HG02981 (cell line): ENCODE results near the gene EGFR.
"Not testable (repeated sequence)": the region's sequence is repeated elsewhere in the genome, so short reads cannot be mapped to it uniquely, and the experiment has no call there.

Experiments used
- ATAC-seq: cut with Tn5 transposase; IDR thresholded peaks from one replicate; pipeline ENCODE4 v1.9.1; 2021; ENCODE audit warnings: mild to moderate bottlenecking, moderate library complexity; ENCODE audit not compliant: unreplicated experiment

The EGFR gene

GRCh38 chr7:55164527-55164926 lies 145.7 kb downstream of the EGFR start:
- ATAC-seq = no peak

GRCh38 chr7:55165176-55165861 lies 146.5 kb downstream of the EGFR start:
- no peak for ATAC-seq

- ATAC-seq = not testable (repeated sequence)
Measured at GRCh38 chr7:55167296-55167695, 148.5 kb downstream of the EGFR start.

GRCh38 chr7:55170335-55171069 lies 151.7 kb downstream of the EGFR start:
- ATAC-seq = no peak

GRCh38 chr7:55171157-55171556 lies 152.3 kb downstream of the EGFR start:
- ATAC-seq = no peak

GRCh38 chr7:55172161-55172560 lies 153.3 kb downstream of the EGFR start:
- no peak for ATAC-seq

GRCh38 chr7:55172881-55173609 lies 154.2 kb downstream of the EGFR start:
- no peak for ATAC-seq

GRCh38 chr7:55173671-55174070 lies 154.9 kb downstream of the EGFR start:
- no peak for ATAC-seq

- no peak for ATAC-seq
Measured at GRCh38 chr7:55174456-55174855, 155.6 kb downstream of the EGFR start.

- no peak for ATAC-seq
Measured at GRCh38 chr7:55174856-55175255, 156.0 kb downstream of the EGFR start.

- ATAC-seq = no peak
Measured at GRCh38 chr7:55177068-55177530, 158.3 kb downstream of the EGFR start.

- no peak for ATAC-seq
Measured at GRCh38 chr7:55177589-55178261, 158.9 kb downstream of the EGFR start.

- no peak for ATAC-seq
Measured at GRCh38 chr7:55178292-55178862, 159.6 kb downstream of the EGFR start.

GRCh38 chr7:55178863-55179773 lies 160.3 kb downstream of the EGFR start:
- no peak for ATAC-seq

- ATAC-seq = no peak
Measured at GRCh38 chr7:55179931-55180682, 161.3 kb downstream of the EGFR start.

GRCh38 chr7:55180963-55181542 lies 162.2 kb downstream of the EGFR start:
- no peak for ATAC-seq

- no peak for ATAC-seq
Measured at GRCh38 chr7:55181762-55182161, 162.9 kb downstream of the EGFR start.

- ATAC-seq = no peak
Measured at GRCh38 chr7:55183897-55184296, 165.1 kb downstream of the EGFR start.

- no peak for ATAC-seq
Measured at GRCh38 chr7:55185321-55185802, 166.5 kb downstream of the EGFR start.
